ENCODE results near the gene KY. TPM values are rescaled to one million over a fixed set of nuclear protein-coding genes. Genes with fewer than 3 reads are reported as not detected.

Gene KY
- total and polyA plus RNA-seq, 10 of the 15 experiments (the other 5 are each of a cell fraction or from before 2014, with no cell fraction given), result 0.04 to 0.11 TPM; not detected in 8

GRCh38 chr3:134606033-134607025 is 44.5 kb downstream of the KY start (continued):
- TF ChIP-seq IRF5 (IDR thresholded peaks at IDR 0.05; ENCODE audit: borderline replicate concordance) (no peak), RBBP5 (conservative IDR thresholded peaks at IDR 0.05) (no peak), CBFB (IDR thresholded peaks at IDR 0.05; ENCODE audit: low read depth) (no peak), PML (IDR thresholded peaks at IDR 0.05; ENCODE audit: low read length) (no peak), RCOR1 (conservative IDR thresholded peaks at IDR 0.05; ENCODE audit: low read depth, low read length) (no peak), ZNF622 (IDR thresholded peaks at IDR 0.05) (no peak), ZNF207 (IDR thresholded peaks at IDR 0.05; ENCODE audit: borderline replicate concordance) (no peak), MTA3 (IDR thresholded peaks at IDR 0.05; ENCODE audit: borderline replicate concordance, low read length) (no peak), KAT2A (conservative IDR thresholded peaks at IDR 0.05; ENCODE audit: control insufficient read depth, low read depth, low read length) (no peak), ZBTB33 (IDR thresholded peaks at IDR 0.05) (no peak), LARP7 (IDR thresholded peaks at IDR 0.05) (no peak), ATF7 (IDR thresholded peaks at IDR 0.05; ENCODE audit: low read depth) (no peak)
